Measurements from ENCODE around the gene DTNBP1.

DTNBP1 gene

GRCh38 chr6:15580326-15580725, 82.5 kb downstream of the DTNBP1 start:
- no peak for TF ChIP-seq CTCF (IDR thresholded peaks at IDR 0.05; ENCODE audit: low read depth, low read length)
- DNase-seq (ENCODE audit: extremely low read depth, low read depth): no peak

DNA sequence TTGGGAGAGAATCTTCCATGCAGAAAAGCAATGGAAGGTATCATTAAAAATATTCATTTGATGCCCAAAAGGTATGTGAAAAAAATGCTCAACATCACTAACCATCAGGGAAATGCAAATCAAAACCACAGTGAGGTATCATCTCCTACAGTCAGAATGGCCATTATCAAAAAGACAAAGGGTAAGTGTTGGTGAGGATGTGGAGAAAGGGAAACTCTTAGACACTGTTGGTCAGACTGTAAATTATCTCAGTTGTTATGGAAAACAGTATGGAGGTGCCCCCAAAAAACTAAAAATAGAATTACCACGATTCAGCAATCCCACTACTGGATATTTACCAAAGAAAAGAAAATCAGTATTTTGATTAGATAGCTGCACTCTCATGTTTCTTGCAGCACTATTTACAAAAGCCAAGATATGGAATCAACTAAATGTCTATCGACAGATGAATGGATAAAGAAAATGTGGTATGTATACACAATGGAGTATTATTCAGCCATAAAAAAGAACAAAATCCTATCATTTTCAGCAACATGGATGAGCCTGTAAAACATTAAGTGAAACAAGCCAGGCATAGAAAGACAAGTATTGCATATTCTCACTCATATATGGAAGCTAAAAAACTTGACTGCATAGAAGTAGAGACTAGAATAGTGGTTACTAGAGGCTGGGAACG, 84.0 kb downstream of the DTNBP1 start:
- no peak for DNase-seq (ENCODE audit: extremely low read depth, low read depth)
- no peak for TF ChIP-seq CTCF (IDR thresholded peaks at IDR 0.05; ENCODE audit: low read depth, low read length)

GRCh38 chr6:15577550-15578171, 85.2 kb downstream of the DTNBP1 start:
- no peak for DNase-seq (ENCODE audit: extremely low read depth, low read depth)
- TF ChIP-seq CTCF (IDR thresholded peaks at IDR 0.05; ENCODE audit: low read depth, low read length): no peak

GRCh38 chr6:15577106-15577505, 85.7 kb downstream of the DTNBP1 start:
- DNase-seq (ENCODE audit: extremely low read depth, low read depth): no peak
- TF ChIP-seq CTCF (IDR thresholded peaks at IDR 0.05; ENCODE audit: low read depth, low read length): no peak

GRCh38 chr6:15575357-15576033, 87.3 kb downstream of the DTNBP1 start:
- no peak for DNase-seq (ENCODE audit: extremely low read depth, low read depth)
- TF ChIP-seq CTCF (IDR thresholded peaks at IDR 0.05; ENCODE audit: low read depth, low read length): no peak

DNA sequence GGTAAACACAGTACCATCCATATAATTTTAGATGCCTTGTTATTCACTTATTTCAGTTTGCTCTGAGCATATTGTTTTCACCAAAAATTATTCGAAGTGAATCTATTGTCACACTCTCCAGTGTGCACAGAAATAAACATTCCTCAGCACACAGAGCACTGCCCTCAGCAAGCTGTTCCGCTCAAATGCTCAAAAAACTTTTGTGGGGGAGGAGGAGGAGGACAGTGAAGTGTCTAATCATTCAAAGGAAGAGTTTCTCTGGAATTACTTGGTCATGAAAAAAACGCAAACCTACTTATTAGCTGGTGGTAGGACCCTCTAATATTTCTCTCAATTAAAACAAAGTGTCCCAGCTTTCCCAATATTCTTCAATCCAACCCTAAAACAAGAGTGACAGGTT, 88.3 kb downstream of the DTNBP1 start:
- no peak for TF ChIP-seq CTCF (IDR thresholded peaks at IDR 0.05; ENCODE audit: low read depth, low read length)
- no peak for DNase-seq (ENCODE audit: extremely low read depth, low read depth)

- TF ChIP-seq CTCF (IDR thresholded peaks at IDR 0.05; ENCODE audit: low read depth, low read length): no peak
- no peak for DNase-seq (ENCODE audit: extremely low read depth, low read depth)
Observed at GRCh38 chr6:15574023-15574422, 88.8 kb downstream of the DTNBP1 start.

Measured in AG09319 (cell line).